WTC11 (cell line): ENCODE measurements around the gene MYOM3.

Experiments
- CREB1 ChIP-seq: sonication (generic); formaldehyde crosslinking; IDR thresholded peaks from 2 replicates; pipeline ENCODE4 v1.8.0; 2023; ENCODE audit warnings: mild to moderate bottlenecking, missing genetic modification reagents
- TF ChIP-seq, protein P1 (sequence below): sonication (generic); formaldehyde crosslinking; IDR thresholded peaks from 2 replicates; pipeline ENCODE4 v1.8.1; 2023; ENCODE audit warnings: mild to moderate bottlenecking, missing genetic modification reagents, moderate library complexity
- TF ChIP-seq, protein P2 (sequence below): fragments of 200-600 bp; IDR thresholded peaks from 2 replicates; pipeline ENCODE4 v1.8.0; 2022; ENCODE audit warnings: antibody characterized with exemption
- TF ChIP-seq, protein P3 (sequence below): fragments of 250-450 bp; sonication (Bioruptor Pico); IDR thresholded peaks from 2 replicates; pipeline ENCODE4 v1.8.0; 2021; ENCODE audit warnings: mild to moderate bottlenecking
- TF ChIP-seq, protein P4 (sequence below): sonication (generic); formaldehyde crosslinking; IDR thresholded peaks from 2 replicates; pipeline ENCODE4 v1.8.1; 2023; ENCODE audit warnings: mild to moderate bottlenecking, moderate library complexity, missing genetic modification reagents
- TF ChIP-seq, protein P5 (sequence below): sonication (generic); formaldehyde crosslinking; IDR thresholded peaks from 2 replicates; pipeline ENCODE4 v1.8.1; 2022; ENCODE audit warnings: mild to moderate bottlenecking, moderate library complexity, missing genetic modification reagents

DNA sequence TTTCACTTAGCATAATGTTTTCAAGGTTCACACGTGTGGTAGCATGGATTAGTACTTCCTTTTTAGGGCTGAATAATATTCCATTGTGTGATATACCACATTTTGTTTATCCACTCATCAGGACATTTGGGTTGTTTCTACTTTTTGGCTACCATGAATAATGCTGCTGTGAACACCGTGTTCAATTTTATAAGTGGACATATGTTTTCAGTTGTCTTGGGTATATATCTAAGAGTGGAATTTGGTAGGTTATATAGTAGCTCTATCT lies 27.2 kb upstream of the MYOM3 start:
- TF ChIP-seq, protein P1, sequence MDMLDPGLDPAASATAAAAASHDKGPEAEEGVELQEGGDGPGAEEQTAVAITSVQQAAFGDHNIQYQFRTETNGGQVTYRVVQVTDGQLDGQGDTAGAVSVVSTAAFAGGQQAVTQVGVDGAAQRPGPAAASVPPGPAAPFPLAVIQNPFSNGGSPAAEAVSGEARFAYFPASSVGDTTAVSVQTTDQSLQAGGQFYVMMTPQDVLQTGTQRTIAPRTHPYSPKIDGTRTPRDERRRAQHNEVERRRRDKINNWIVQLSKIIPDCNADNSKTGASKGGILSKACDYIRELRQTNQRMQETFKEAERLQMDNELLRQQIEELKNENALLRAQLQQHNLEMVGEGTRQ (CRISPR knock-in tag), result no peak
- TF ChIP-seq, protein P2, sequence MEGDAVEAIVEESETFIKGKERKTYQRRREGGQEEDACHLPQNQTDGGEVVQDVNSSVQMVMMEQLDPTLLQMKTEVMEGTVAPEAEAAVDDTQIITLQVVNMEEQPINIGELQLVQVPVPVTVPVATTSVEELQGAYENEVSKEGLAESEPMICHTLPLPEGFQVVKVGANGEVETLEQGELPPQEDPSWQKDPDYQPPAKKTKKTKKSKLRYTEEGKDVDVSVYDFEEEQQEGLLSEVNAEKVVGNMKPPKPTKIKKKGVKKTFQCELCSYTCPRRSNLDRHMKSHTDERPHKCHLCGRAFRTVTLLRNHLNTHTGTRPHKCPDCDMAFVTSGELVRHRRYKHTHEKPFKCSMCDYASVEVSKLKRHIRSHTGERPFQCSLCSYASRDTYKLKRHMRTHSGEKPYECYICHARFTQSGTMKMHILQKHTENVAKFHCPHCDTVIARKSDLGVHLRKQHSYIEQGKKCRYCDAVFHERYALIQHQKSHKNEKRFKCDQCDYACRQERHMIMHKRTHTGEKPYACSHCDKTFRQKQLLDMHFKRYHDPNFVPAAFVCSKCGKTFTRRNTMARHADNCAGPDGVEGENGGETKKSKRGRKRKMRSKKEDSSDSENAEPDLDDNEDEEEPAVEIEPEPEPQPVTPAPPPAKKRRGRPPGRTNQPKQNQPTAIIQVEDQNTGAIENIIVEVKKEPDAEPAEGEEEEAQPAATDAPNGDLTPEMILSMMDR, result no peak
- TF ChIP-seq, protein P3, sequence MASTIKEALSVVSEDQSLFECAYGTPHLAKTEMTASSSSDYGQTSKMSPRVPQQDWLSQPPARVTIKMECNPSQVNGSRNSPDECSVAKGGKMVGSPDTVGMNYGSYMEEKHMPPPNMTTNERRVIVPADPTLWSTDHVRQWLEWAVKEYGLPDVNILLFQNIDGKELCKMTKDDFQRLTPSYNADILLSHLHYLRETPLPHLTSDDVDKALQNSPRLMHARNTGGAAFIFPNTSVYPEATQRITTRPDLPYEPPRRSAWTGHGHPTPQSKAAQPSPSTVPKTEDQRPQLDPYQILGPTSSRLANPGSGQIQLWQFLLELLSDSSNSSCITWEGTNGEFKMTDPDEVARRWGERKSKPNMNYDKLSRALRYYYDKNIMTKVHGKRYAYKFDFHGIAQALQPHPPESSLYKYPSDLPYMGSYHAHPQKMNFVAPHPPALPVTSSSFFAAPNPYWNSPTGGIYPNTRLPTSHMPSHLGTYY, result no peak
- TF ChIP-seq, protein P4, sequence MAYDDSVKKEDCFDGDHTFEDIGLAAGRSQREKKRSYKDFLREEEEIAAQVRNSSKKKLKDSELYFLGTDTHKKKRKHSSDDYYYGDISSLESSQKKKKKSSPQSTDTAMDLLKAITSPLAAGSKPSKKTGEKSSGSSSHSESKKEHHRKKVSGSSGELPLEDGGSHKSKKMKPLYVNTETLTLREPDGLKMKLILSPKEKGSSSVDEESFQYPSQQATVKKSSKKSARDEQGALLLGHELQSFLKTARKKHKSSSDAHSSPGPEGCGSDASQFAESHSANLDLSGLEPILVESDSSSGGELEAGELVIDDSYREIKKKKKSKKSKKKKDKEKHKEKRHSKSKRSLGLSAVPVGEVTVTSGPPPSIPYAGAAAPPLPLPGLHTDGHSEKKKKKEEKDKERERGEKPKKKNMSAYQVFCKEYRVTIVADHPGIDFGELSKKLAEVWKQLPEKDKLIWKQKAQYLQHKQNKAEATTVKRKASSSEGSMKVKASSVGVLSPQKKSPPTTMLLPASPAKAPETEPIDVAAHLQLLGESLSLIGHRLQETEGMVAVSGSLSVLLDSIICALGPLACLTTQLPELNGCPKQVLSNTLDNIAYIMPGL (CRISPR knock-in tag), result no peak
- TF ChIP-seq CREB1 (CRISPR knock-in tag), result no peak
- TF ChIP-seq, protein P5, sequence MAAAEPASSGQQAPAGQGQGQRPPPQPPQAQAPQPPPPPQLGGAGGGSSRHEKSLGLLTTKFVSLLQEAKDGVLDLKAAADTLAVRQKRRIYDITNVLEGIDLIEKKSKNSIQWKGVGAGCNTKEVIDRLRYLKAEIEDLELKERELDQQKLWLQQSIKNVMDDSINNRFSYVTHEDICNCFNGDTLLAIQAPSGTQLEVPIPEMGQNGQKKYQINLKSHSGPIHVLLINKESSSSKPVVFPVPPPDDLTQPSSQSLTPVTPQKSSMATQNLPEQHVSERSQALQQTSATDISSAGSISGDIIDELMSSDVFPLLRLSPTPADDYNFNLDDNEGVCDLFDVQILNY (CRISPR knock-in tag), result no peak
